NCI-H2171 treated with DMSO at 0.1 percent for 48 hours (cell line): Measurements from ENCODE around the gene DDX46.
"Not testable (repeated sequence)": the region's sequence is repeated elsewhere in the genome, so short reads cannot be mapped to it uniquely, and the experiment has no call there.

Source experiments
- DNase-seq: peaks from one replicate; lab custom pipeline; 2025; lab: John Stamatoyannopoulos, UW

Gene DDX46

GRCh38 chr5:134844252-134844651 is 85.7 kb downstream of the DDX46 start:
- no peak for DNase-seq

- no peak for DNase-seq
Measured at GRCh38 chr5:134845335-134845851, 86.8 kb downstream of the DDX46 start.

GRCh38 chr5:134845852-134846640 is 87.5 kb downstream of the DDX46 start, which contains the start of gene C5orf24:
Gene C5orf24, plus strand, starts transcription at chr5:134845968. Its CDS starts 8,933 bp downstream, at chr5:134854901.
- DNase-seq: peak; percentile 81

GRCh38 chr5:134846641-134846960 is 88.0 kb downstream of the DDX46 start:
- no peak for DNase-seq

- DNase-seq: not testable (repeated sequence)
Measured at GRCh38 chr5:134849434-134849933, 90.9 kb downstream of the DDX46 start.

- DNase-seq: no peak
Measured at GRCh38 chr5:134851307-134851923, 92.8 kb downstream of the DDX46 start.

- not testable (repeated sequence) for DNase-seq
Measured at GRCh38 chr5:134856465-134856864, 97.9 kb downstream of the DDX46 start.

- DNase-seq: no peak
Measured at GRCh38 chr5:134857401-134857800, 98.8 kb downstream of the DDX46 start.

- no peak for DNase-seq
Measured at GRCh38 chr5:134864707-134865106, 106.1 kb downstream of the DDX46 start.

- DNase-seq: peak; percentile 2
Measured at GRCh38 chr5:134873494-134873893, 114.9 kb downstream of the DDX46 start.

GRCh38 chr5:134873987-134874830 is 115.6 kb downstream of the DDX46 start, which contains the start of gene TXNDC15:
Gene TXNDC15, plus strand, starts transcription at chr5:134874371. Its CDS starts 57 bp downstream, at chr5:134874428.
- peak; percentile 60 for DNase-seq

- DNase-seq: peak; percentile 9
Measured at GRCh38 chr5:134874831-134875655, 116.5 kb downstream of the DDX46 start.

GRCh38 chr5:134877159-134877558 is 118.6 kb downstream of the DDX46 start:
- DNase-seq: no peak

GRCh38 chr5:134878403-134878802 is 119.8 kb downstream of the DDX46 start:
- DNase-seq: no peak

GRCh38 chr5:134879456-134879855 is 120.9 kb downstream of the DDX46 start:
- no peak for DNase-seq
